Bronchus fibroblast of lung (primary cell): ENCODE data around the gene FNBP1. TPM values are rescaled to one million over a fixed set of nuclear protein-coding genes. Genes with fewer than 3 reads are reported as not detected.

ENCODE experiments used
- total RNA-seq: library from RNA; depleted of rRNA; stranded (reverse); fragments of >200 nt; gene quantifications from 2 replicates; pipeline ENCODE4 v1.2.3, GENCODE V29; 2015

FNBP1 gene
- total RNA-seq: 5.9 and 9.4 TPM in 2 replicates

DNA sequence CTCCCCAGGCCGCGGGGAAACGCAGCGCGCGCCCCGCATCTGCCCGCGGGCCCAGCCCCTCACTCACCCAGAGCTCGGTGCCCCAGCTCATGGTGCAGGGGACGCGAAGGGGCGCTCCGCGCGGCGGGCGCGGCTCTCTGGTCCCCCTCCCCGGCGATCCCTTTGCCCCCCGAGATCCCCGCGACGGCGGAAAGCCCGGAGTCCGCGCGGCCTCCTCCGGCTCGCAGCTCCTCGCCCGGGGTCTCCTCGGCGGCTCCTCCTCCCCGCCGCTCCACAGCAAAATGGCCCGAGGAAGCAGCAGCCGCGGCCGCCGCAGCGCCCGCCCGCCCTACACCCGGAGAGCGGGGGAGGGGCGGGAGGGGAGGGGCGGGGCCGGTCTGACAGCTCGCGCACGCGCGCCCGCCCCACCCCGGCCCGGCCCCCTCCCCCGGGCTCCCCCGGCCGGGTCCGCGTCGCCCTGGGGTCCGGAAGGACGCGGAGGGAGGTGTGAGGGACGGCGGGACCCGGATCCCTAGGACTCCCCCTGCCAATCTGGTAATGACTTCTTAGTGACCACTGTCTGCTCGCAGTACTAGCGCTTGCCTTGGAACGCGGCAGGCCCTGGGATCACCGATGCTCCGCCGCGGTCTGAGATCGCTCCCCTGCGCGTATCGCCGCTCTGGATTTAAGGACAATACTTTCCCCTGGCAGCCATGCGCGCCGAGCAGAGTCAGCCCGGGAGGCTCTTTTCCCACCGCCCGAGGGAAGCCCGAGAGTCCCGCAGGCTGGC is at the start of gene FNBP1:
Gene FNBP1 (minus strand): TSS at position 305 of the 769 bp plus-strand sequence. CDS start 214 bp downstream, at position 91.

DNA sequence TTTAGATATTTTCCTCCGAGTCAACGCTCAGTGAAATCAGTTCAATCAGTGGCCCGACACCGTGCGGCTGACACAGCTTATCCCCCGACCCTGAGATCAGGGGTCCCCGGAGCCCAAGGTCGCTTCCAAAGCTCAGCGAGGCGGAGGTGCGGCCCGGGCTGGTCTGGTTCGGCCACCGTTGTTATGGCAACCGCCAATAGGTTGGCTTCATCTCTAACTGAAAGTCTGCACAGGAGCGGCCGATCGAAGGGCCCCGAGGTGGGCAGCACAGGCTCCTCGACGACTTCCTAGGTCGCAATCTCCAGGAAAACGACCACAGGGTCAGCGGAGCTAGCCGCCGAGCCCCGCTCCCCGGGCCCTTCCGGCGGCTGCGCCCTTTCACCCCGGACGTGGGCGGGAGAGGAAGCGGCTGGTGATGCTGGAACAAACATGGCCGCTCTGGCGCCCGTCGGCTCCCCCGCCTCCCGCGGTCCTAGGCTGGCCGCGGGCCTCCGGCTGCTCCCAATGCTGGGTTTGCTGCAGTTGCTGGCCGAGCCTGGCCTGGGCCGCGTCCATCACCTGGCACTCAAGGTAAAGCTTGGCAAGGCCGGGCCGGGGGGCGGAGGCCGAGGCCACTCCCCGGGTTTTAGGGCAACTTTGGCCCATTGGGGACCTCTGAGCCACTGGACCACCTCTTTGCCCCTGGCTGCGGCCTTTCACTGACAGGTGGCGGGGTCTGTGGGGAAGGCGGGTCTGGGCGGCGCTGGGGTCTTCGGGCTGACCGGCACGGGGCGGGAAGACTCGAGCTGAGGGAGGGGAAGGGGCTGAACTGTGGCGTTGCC is 10.7 kb upstream of the FNBP1 start, which contains the start of gene GPR107:
Gene GPR107 (plus strand): TSS at position 403 of the 821 bp plus-strand sequence. CDS start 27 bp downstream, at position 430.

Other genes starting within 250 kb of the FNBP1 start
- gene TOR1B, start 240.0 kb downstream of the FNBP1 start, total RNA-seq: 25.1 and 31.3 TPM in 2 replicates
- gene TOR1A, start 219.1 kb downstream of the FNBP1 start, total RNA-seq: 62.4 and 66.2 TPM in 2 replicates
- 38.5 and 44.6 TPM in 2 replicates for gene C9orf78, start 207.9 kb downstream of the FNBP1 start, total RNA-seq
- 10.6 and 10.9 TPM in 2 replicates for gene USP20, start 207.7 kb downstream of the FNBP1 start, total RNA-seq
- gene GPR107, start 10.7 kb upstream of the FNBP1 start, total RNA-seq: 17.1 and 17.5 TPM in 2 replicates
- 32.1 and 32.4 TPM in 2 replicates for gene NCS1, start 129.2 kb upstream of the FNBP1 start, total RNA-seq
- not detected in 2 replicates for gene HMCN2, start 222.6 kb upstream of the FNBP1 start, total RNA-seq